ENCODE results near the gene ZNF562.
"Not testable (repeated sequence)": the region's sequence is repeated elsewhere in the genome, so short reads cannot be mapped to it uniquely, and the experiment has no call there.

Gene ZNF562

DNA sequence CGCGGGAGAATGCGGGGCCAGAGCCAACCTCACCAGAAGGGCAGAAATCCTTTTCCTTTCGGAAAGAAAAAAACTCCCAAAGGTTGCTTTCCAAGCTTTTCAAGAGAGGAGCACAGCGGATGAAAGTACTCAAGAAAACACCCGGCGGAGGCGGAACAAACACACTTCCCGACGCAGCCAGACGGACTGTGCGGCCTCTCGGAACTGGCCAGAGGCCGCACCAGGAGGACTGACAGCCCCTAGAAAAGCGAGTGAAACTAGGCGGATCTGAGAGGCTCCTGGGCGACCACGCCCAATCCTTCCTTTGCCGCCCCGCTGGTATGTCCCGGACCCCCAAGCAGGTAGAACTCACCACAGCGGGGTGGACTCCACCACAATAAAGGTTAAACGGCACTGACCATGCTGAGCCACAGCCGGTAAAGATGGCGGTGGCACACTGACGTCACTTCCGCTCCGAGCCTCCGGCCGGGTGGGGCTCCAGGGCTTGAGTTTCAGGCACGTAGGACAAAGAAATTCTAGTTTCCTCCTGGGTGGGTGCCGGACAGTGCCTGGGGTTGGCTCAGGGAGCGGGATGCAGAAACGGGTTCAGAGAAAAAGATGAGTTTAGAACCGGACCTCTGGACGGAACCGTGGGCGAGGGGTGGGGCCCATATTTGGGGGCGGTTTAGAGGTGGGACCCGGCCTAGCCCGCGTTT is at the start of gene ZNF562:
ZNF562 (minus strand) TSS at position 438 of the 695 bp plus-strand sequence. CDS start 14,356 bp downstream, outside the sequence.
- peak; percentile 73 to 78 for DNase-seq

DNA sequence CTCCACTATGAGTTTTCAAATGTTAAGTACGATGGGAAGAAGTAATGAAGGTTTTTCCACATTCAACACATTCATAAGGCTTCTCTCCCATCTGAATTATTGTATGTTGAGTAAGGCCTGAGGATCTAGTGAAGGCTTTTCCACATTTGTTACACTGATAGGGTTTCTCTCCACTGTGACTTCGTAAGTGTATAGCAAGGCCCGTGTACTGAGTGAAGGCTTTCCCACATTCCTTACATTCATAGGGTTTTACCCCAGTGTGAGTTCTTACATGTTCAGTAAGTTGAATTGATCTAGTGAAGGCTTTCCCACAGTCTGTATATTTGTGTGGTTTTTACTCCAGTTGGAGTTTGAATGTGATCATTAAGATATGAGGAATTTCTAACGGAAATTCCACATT is 49.3 kb upstream of the ZNF562 start:
- no peak for DNase-seq

GRCh38 chr19:9721861-9722260 is 47.0 kb upstream of the ZNF562 start:
- DNase-seq: no peak

DNA sequence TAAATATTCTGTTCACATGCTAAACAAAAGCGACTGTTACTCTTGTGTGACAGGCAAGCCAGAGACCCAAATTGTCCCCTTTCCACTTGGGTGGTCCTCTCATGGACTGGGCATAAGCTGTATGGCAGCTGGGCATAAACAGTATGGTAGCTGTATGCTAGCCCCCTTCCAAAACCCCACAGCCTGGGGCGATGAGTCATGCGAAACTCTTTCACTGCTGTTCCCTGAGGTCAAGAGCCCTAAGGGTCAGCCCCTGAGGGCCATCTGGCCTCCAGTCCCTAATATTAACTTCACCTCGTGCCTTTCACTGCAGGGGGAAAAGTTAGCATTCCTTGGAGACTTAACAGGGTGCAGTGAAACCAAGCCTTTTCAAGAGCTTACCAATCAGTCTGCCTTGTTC is 45.6 kb upstream of the ZNF562 start:
- no peak for DNase-seq

DNA sequence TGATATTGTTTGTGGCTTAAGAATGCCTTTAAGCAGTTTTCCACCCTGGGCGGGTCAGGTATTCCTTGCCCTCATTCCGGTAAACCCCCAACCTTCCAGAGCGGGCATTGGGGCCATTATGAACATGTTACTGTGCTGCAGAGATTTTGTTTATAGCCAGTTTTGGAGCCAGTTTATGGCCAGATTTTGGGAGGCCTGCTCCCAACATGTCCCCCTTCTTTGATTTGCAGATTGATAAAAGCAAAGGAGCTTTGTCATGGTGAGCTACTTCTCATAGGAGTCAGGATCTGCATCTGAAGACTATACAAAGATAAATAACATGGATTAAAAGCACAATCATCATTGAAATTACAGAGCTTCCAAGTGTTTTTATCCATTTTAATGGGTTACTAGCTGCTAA is 36.9 kb upstream of the ZNF562 start:
- DNase-seq: no peak

DNA sequence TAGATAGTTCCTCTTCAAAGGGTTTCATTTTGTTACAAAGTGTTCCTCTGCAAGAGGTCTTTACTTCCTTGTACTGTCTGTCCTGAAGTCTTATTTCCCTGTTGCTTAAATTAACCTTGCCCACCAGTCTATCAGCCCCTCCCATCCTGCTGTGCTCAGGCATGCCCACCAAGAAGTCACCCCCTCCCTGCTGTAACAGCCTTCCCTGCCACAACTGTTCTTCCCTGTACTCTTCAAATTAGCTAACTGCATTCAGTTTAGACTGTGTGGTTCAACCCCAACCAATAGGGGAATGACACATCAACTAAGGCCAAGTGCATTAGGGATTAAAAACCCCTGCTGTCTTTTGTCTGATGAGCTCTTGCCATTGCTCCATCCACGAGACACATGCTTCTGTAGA is 34.4 kb upstream of the ZNF562 start:
- no peak for DNase-seq

GRCh38 chr19:9705836-9706235 is 30.9 kb upstream of the ZNF562 start:
- DNase-seq: no peak

DNA sequence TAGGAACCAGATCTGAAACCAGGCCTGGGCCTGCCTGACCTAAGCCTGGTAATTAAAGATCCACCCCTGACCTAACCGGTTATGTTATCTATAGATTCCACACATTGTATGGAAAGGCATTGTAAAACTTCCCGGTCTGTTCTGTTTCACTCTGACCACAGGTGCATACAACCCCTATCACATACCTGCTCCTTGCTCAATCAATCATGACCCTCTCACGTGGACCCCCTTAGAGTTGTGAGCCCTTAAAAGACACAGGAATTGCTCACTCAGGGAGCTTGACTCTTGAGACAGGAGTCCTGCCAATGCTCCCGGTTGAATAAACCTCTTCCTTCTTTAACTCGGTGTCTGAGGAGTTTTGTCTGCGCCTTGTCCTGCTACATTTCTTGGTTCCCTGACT is 27.3 kb upstream of the ZNF562 start:
- no peak for DNase-seq

- no peak for DNase-seq
These were observed 25.5 kb upstream of the ZNF562 start for GRCh38 chr19:9700229-9700981.

- not testable (repeated sequence) for DNase-seq
These were observed 15.4 kb upstream of the ZNF562 start for GRCh38 chr19:9690301-9690700.

- DNase-seq: not testable (repeated sequence)
These were observed 5.1 kb upstream of the ZNF562 start for GRCh38 chr19:9679996-9680395.

DNA sequence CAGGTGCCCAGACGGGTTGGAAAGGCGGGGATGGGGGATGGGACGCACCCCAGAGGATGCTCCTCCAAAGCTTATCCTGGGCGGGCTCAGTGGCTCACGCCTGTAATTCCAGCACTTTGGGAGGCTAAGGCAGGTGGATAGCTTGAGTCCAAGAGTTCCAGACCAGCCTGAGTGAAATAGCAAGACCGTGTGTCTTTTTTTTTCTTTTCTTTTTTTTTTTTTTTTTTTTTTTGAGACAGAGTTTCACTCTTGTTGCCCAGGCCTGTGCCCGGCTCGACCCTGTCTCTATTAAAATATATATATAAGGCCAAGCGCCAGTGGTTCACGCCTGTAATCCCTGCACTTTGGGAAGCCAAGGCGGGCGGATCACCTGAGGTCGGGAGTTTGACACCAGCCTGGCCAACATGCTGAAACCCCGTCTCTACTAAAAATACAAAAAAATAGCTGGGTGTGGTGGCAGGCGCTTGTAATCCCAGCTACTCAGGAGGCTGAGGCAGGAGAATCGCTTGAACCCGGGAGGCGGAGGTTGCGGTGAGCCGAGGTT is 530 bp upstream of the ZNF562 start:
- not testable (repeated sequence) for DNase-seq

- peak; percentile 0 to 10 for DNase-seq
These were observed 813 bp downstream of the ZNF562 start for GRCh38 chr19:9673912-9674662.

DNA sequence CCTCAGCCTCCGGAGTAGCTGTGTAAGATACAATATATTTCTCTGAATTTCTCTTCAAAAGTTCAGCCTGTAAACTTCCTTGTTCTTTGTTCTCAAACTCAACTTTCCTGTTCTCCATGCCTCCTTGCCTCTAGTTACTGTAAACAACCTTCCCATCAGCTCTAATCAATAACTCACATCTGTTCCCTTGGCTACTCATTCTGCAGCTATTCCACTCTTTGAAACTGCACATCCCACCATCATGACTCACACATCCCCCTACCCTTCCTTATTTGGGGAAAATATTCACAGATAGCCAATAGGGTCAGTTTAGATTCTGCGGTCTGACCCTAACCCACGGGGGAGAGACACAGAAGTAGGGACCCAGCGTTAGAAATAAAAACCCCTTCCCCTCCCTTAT is 2.0 kb downstream of the ZNF562 start:
- no peak for DNase-seq

DNA sequence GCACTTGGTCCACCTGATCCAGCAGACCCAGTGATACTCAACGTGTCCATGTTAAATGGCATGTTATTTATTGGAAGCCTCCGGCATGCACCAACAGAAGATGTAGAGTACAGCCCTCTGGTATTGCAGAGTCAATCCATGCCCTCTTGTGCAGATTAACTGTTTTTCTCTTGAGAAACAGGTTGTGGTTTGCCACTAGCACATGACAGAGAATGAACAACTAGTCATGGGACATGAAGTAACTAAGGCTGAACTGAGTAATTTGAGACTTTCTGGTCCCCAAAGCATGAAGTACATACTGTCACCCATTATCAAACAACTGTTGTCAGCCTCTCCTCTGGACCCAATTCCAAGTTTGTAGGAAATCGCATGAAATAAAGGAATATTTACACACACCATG is 3.2 kb downstream of the ZNF562 start:
- no peak for DNase-seq

DNA sequence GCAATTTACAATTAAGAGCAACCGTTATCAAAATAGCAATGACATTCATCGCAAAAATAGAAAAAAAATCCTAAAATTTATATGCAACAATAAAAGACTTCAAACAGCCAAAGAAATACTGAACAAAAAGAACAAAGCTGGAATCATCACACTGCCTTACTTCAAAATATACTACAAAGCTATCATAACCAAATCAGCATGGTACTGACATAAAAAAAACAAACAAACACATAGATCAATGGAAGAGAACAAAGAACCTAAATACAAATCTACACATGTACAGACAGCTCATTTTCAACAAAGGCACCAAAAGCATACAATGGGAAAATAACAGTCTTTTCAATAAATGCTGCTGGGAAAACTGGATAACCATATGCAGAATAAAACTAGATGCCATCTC is 6.4 kb downstream of the ZNF562 start:
- no peak for DNase-seq

DNA sequence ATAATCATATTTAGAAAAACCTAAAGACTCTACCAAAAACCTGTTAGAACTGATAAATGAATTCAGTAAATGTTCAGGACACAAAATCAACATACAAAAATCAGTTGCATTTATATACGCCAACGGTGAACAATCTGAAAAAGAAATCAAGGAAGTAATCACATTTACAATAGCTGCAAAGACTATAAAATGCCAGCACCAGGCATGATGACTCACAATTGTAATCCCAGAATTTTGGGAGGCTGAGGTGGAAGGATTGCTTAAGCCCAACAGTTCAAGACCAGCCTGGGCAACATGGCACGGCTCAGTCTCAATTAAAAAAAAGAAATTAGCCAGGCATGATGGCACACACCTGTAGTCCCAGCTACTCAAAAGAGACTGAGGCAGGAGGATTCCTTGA is 7.0 kb downstream of the ZNF562 start:
- no peak for DNase-seq

DNA sequence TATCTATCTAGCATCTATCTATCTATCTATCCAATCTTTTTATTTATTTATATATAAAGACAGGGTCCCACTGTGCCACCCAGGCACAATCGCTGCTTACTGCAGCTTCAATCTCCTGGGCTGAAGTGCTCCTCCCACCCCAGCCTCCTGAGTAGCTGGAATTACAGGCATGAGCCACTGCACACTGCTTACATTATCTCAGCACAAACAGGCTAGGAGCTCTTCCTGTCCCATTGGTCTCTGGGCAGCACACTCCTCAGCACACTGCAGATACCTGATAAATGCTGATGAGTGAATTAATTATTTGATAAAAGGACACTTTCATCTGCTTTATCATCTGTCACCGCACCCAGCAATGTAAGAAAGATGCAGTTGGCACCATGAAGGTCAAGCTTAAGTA is 16.1 kb downstream of the ZNF562 start:
- DNase-seq: no peak

GRCh38 chr19:9653066-9653555 is 21.8 kb downstream of the ZNF562 start:
- DNase-seq: not testable (repeated sequence)

DNA sequence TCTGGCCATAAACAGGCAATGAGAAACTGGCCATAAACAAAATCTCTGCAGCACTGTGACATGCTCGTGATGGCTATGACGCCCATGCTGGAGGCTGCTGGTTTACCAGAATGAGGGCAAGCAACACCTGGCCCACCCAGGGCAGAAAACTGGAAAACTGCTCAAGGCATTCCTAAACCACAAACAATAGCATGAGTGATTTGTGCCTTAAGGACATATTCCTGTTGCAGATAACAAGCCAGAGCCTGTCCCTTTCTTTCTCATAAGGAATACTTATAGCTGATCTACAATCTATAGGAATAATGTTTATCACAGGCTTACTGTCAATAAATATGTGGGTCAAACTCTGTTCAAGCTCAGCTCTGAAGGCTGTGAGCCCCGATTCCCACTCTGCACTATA is 23.4 kb downstream of the ZNF562 start:
- DNase-seq: not testable (repeated sequence)

DNA sequence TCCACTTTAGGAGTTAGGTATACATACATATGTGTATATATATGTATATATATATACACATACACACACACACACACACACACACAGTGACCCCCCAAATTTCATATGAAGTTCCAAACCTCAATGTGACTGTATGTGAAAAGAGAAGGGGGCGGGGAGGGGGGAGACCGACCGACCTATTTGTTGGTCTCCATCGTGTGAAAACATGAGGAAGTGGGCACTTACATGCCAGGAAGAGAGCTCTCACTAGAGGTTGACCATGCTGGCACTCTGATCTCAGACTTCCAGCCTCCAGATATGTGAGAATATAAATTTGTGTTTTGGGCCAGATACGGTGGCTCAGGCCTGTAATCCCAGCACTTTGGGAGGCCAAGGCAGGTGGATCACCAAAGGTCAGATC is 24.6 kb downstream of the ZNF562 start:
- DNase-seq: no peak

DNA sequence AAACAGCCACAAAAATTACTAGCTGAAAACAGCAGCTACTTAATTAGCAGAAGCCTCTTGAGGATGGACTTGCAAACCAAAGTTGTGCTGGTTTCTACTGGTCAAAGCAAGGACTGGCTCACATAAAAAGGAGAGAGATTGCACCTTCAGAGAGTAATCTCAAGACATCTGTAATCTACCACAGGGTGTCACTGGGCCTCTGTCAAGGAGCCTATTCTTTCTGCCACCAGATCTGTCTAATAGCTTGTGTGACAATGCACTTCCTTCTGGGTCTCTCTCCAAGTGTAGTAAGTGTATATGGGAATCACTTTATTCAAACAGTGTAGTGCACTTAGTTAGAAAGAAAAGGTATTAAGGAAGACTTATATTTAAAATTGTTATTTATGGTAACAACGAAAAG is 29.4 kb downstream of the ZNF562 start:
- no peak for DNase-seq

GRCh38 chr19:9644472-9644871 is 30.4 kb downstream of the ZNF562 start:
- DNase-seq: no peak
